ENCODE results near the gene SHTN1.
A peak's percentile ranks its signal among the peaks of the same experiment; 100 is the strongest.

SHTN1 gene

GRCh38 chr10:116917481-116917880, 87.5 kb downstream of the SHTN1 start:
- DNase-seq (ENCODE audit: low read depth in 2 of 2): no peak

GRCh38 chr10:116915340-116915739, 89.6 kb downstream of the SHTN1 start:
- no peak for DNase-seq (ENCODE audit: low read depth in 2 of 2)

GRCh38 chr10:116913695-116914094, 91.3 kb downstream of the SHTN1 start:
- no peak for DNase-seq (ENCODE audit: low read depth in 2 of 2)

- no peak for DNase-seq (ENCODE audit: low read depth in 2 of 2)
These were observed 92.8 kb downstream of the SHTN1 start for GRCh38 chr10:116912162-116912561.

- DNase-seq (ENCODE audit: low read depth in 2 of 2): no peak
These were observed 94.1 kb downstream of the SHTN1 start for GRCh38 chr10:116910910-116911309.

- DNase-seq (ENCODE audit: low read depth in 2 of 2): no peak
These were observed 95.7 kb downstream of the SHTN1 start for GRCh38 chr10:116909307-116909706.

GRCh38 chr10:116907245-116907987, 97.6 kb downstream of the SHTN1 start:
- DNase-seq (ENCODE audit: low read depth in 2 of 2): no peak

GRCh38 chr10:116905845-116906210, 99.2 kb downstream of the SHTN1 start:
- DNase-seq (ENCODE audit: low read depth in 2 of 2): no peak

GRCh38 chr10:116899626-116900025, 105.4 kb downstream of the SHTN1 start:
- DNase-seq (ENCODE audit: low read depth in 2 of 2): no peak

- DNase-seq (ENCODE audit: low read depth in 2 of 2): no peak
These were observed 111.3 kb downstream of the SHTN1 start for GRCh38 chr10:116893686-116894037.

GRCh38 chr10:116892907-116893685, 111.9 kb downstream of the SHTN1 start:
- DNase-seq (ENCODE audit: low read depth in 2 of 2): no peak

- peak; percentile 80 to 81 for DNase-seq (ENCODE audit: low read depth in 2 of 2)
These were observed 113.8 kb downstream of the SHTN1 start for GRCh38 chr10:116891208-116891607.

GRCh38 chr10:116889066-116889465, 115.9 kb downstream of the SHTN1 start:
- no peak for DNase-seq (ENCODE audit: low read depth in 2 of 2)

GRCh38 chr10:116888380-116889055, 116.5 kb downstream of the SHTN1 start:
- DNase-seq (ENCODE audit: low read depth in 2 of 2): peak; percentile 8 to 34

- DNase-seq (ENCODE audit: low read depth in 2 of 2): no peak
These were observed 118.2 kb downstream of the SHTN1 start for GRCh38 chr10:116886772-116887171.

GRCh38 chr10:116882639-116883038, 122.3 kb downstream of the SHTN1 start:
- no peak for DNase-seq (ENCODE audit: low read depth in 2 of 2)

- no peak for DNase-seq (ENCODE audit: low read depth in 2 of 2)
These were observed 124.1 kb downstream of the SHTN1 start for GRCh38 chr10:116880716-116881482.

GRCh38 chr10:116879817-116880216, 125.2 kb downstream of the SHTN1 start:
- DNase-seq (ENCODE audit: low read depth in 2 of 2): no peak

GRCh38 chr10:116878123-116878522, 126.9 kb downstream of the SHTN1 start:
- no peak for DNase-seq (ENCODE audit: low read depth in 2 of 2)

- DNase-seq (ENCODE audit: low read depth in 2 of 2): no peak
These were observed 127.6 kb downstream of the SHTN1 start for GRCh38 chr10:116877391-116877790.

- DNase-seq (ENCODE audit: low read depth in 2 of 2): no peak
These were observed 129.1 kb downstream of the SHTN1 start for GRCh38 chr10:116875897-116876296.

- no peak for DNase-seq (ENCODE audit: low read depth in 2 of 2)
These were observed 131.9 kb downstream of the SHTN1 start for GRCh38 chr10:116873134-116873533.

All from fibroblast of skin of left biceps (primary cell).